WTC11 (cell line): ENCODE results near the gene C1R. TPM values are rescaled to one million over a fixed set of nuclear protein-coding genes. Genes with fewer than 3 reads are reported as not detected.

Experiments
- ATAC-seq: fragments of 200-7000 bp; cut with Tn5 transposase; 2 replicates; pipeline ENCODE4 v1.10.0; 2021; ENCODE audit warnings: mild to moderate bottlenecking, moderate library complexity
- CTCF ChIA-PET: fragments of 300-600 bp; sonication (Branson Sonifier 250); formaldehyde crosslinking; loops from one replicate; lab custom pipeline; 2021; ENCODE audit warnings: antibody characterized with exemption; lab: Charles Lee
- POLR2A ChIA-PET: fragments of 350-600 bp; sonication (Branson Sonifier 250); formaldehyde crosslinking; loops from one replicate; lab custom pipeline; 2021; ENCODE audit warnings: antibody characterized with exemption; lab: Charles Lee
- DNase-seq: peaks from one replicate; pipeline ENCODE4 v3.0.0; 2021; ENCODE audit warnings: low spot score
- H3K27ac Mint-ChIP-seq: 2 replicates; pipeline ENCODE4 v1.8.0; 2021; ENCODE audit warnings: mixed read lengths
- H3K27me3 Mint-ChIP-seq: 2 replicates; pipeline ENCODE4 v1.8.0; 2021; ENCODE audit warnings: low read depth, mild to moderate bottlenecking, moderate library complexity, mixed read lengths
- H3K36me3 Mint-ChIP-seq: 2 replicates; pipeline ENCODE4 v1.8.0; 2021; ENCODE audit warnings: mixed read lengths
- H3K4me1 Mint-ChIP-seq: 2 replicates; pipeline ENCODE4 v1.8.0; 2022; ENCODE audit warnings: mixed read lengths
- H3K4me3 Mint-ChIP-seq: 2 replicates; pipeline ENCODE4 v1.8.0; 2021; ENCODE audit warnings: mild to moderate bottlenecking, moderate library complexity, mixed read lengths
- H3K9me3 Mint-ChIP-seq: 2 replicates; pipeline ENCODE4 v1.8.0; 2021; ENCODE audit warnings: mixed read lengths
- ATF1 ChIP-seq: sonication (generic); formaldehyde crosslinking; IDR thresholded peaks from 2 replicates; pipeline ENCODE4 v1.8.1; 2023; ENCODE audit warnings: mild to moderate bottlenecking, moderate library complexity, missing genetic modification reagents
- ATF2 ChIP-seq: sonication (generic); formaldehyde crosslinking; IDR thresholded peaks from 2 replicates; pipeline ENCODE4 v1.8.1; 2022; ENCODE audit warnings: low read depth, missing genetic modification reagents, borderline replicate concordance
- CREB1 ChIP-seq: sonication (generic); formaldehyde crosslinking; IDR thresholded peaks from 2 replicates; pipeline ENCODE4 v1.8.0; 2023; ENCODE audit warnings: mild to moderate bottlenecking, missing genetic modification reagents
- E2F5 ChIP-seq: sonication (generic); formaldehyde crosslinking; IDR thresholded peaks from 2 replicates; pipeline ENCODE4 v1.8.1; 2022; ENCODE audit warnings: mild to moderate bottlenecking, moderate library complexity, missing genetic modification reagents
- EMX1 ChIP-seq: fragments of 250-450 bp; sonication (Bioruptor Pico); IDR thresholded peaks from 2 replicates; pipeline ENCODE4 v1.8.0; 2021; ENCODE audit warnings: mild to moderate bottlenecking
- ERG ChIP-seq: fragments of 250-450 bp; sonication (Bioruptor Pico); IDR thresholded peaks from 2 replicates; pipeline ENCODE4 v1.8.0; 2021; ENCODE audit warnings: mild to moderate bottlenecking
- ESRRA ChIP-seq: sonication (generic); formaldehyde crosslinking; IDR thresholded peaks from 2 replicates; pipeline ENCODE4 v1.8.1; 2022; ENCODE audit warnings: mild to moderate bottlenecking, missing genetic modification reagents, borderline replicate concordance
- FOXK1 ChIP-seq: sonication (generic); formaldehyde crosslinking; IDR thresholded peaks from 2 replicates; pipeline ENCODE4 v1.8.0; 2022; ENCODE audit warnings: mild to moderate bottlenecking, moderate library complexity, missing genetic modification reagents
- FOXP1 ChIP-seq: sonication (generic); formaldehyde crosslinking; IDR thresholded peaks from 2 replicates; pipeline ENCODE4 v1.8.0; 2022; ENCODE audit warnings: missing genetic modification reagents, mild to moderate bottlenecking, moderate library complexity, borderline replicate concordance
- GTF2I ChIP-seq: fragments of 250-450 bp; sonication (Bioruptor Pico); conservative IDR thresholded peaks from 2 replicates; pipeline ENCODE4 v1.4.0; 2021; ENCODE audit warnings: mild to moderate bottlenecking
- HMGA2 ChIP-seq: fragments of 250-450 bp; sonication (Bioruptor Pico); IDR thresholded peaks from 2 replicates; pipeline ENCODE4 v1.4.0; 2021; ENCODE audit warnings: mild to moderate bottlenecking, moderate library complexity
- NFE2L1 ChIP-seq: sonication (generic); formaldehyde crosslinking; IDR thresholded peaks from 2 replicates; pipeline ENCODE4 v1.8.1; 2023; ENCODE audit warnings: missing genetic modification reagents
- TCF7 ChIP-seq: sonication (generic); formaldehyde crosslinking; IDR thresholded peaks from 2 replicates; pipeline ENCODE4 v1.8.0; 2022; ENCODE audit warnings: mild to moderate bottlenecking, low read depth, missing genetic modification reagents, moderate library complexity
- TP53 ChIP-seq: sonication (generic); formaldehyde crosslinking; IDR thresholded peaks from 2 replicates; pipeline ENCODE4 v1.8.1; 2023; ENCODE audit warnings: mild to moderate bottlenecking, missing genetic modification reagents
- USF2 ChIP-seq: sonication (generic); formaldehyde crosslinking; IDR thresholded peaks from 2 replicates; pipeline ENCODE4 v1.8.1; 2023; ENCODE audit warnings: mild to moderate bottlenecking, missing genetic modification reagents, moderate library complexity
- ZNF232 ChIP-seq: sonication (generic); formaldehyde crosslinking; IDR thresholded peaks from 2 replicates; pipeline ENCODE4 v1.8.0; 2022; ENCODE audit warnings: mild to moderate bottlenecking, missing genetic modification reagents
- ZNF263 ChIP-seq: sonication (generic); formaldehyde crosslinking; IDR thresholded peaks from 2 replicates; pipeline ENCODE4 v1.8.1; 2022; ENCODE audit warnings: low read depth, mild to moderate bottlenecking, moderate library complexity, missing genetic modification reagents
- ZNF281 ChIP-seq: sonication (generic); formaldehyde crosslinking; IDR thresholded peaks from 2 replicates; pipeline ENCODE4 v1.8.0; 2023; ENCODE audit warnings: mild to moderate bottlenecking, missing genetic modification reagents
- ZNF425 ChIP-seq: fragments of 250-450 bp; sonication (Bioruptor Pico); conservative IDR thresholded peaks from 2 replicates; pipeline ENCODE4 v1.9.0; 2021; ENCODE audit warnings: mild to moderate bottlenecking
- ZNF532 ChIP-seq: fragments of 250-450 bp; sonication (Bioruptor Pico); IDR thresholded peaks from 2 replicates; pipeline ENCODE4 v1.9.0; 2021; ENCODE audit warnings: mild to moderate bottlenecking, borderline replicate concordance
- total RNA-seq: library from RNA; stranded (reverse); gene quantifications from 3 replicates; pipeline ENCODE4 v1.2.3, GENCODE V29; 2021

Gene C1R
- total RNA-seq, 1 experiment from 2014 or later, result 8.4 TPM

GRCh38 chr12:7093892-7094291, 1.6 kb upstream of the C1R start:
- Mint-ChIP-seq H3K27me3 (no peaks in the 10 kb centered on the region; the same call in none of the 2 replicates), H3K36me3 (peaks cover 7% of the 10 kb centered on the region), H3K9me3 (no peaks in the 10 kb centered on the region), H3K4me1 (peaks cover 34% of the 10 kb centered on the region), H3K27ac (no peak overlapping the region), H3K4me3 (no peak overlapping the region)
- DNase-seq, result no peak
- POLR2A ChIA-PET, result interaction anchor here (1.3 kb wide), 1 partner anchor 150 kb away, joined by 3 read pairs; the partner anchor contains the start of genes C12orf57 and RNU7-1
- no peak for ATAC-seq
- CTCF ChIA-PET, result interaction anchor here (0.9 to 7.7 kb wide), 5 partner anchors 9 to 149 kb away, joined by 3 to 63 read pairs (median 3); partner anchors contain the start of gene C1RL
- TF ChIP-seq TP53 (CRISPR knock-in tag) (no peak), ZNF232 (no peak), EMX1 (CRISPR knock-in tag) (no peak), CREB1 (CRISPR knock-in tag) (no peak), FOXP1 (CRISPR knock-in tag) (no peak), NFE2L1 (no peak), ERG (CRISPR knock-in tag) (no peak), USF2 (CRISPR knock-in tag) (no peak), ZNF263 (CRISPR knock-in tag) (no peak)

GRCh38 chr12:7093486-7093885, 1.2 kb upstream of the C1R start:
- no peak for TF ChIP-seq ATF2
- no peak for TF ChIP-seq ZNF232
- TF ChIP-seq TCF7, result no peak
- TF ChIP-seq ZNF532 (CRISPR knock-in tag), result no peak
- no peak for TF ChIP-seq HMGA2 (CRISPR knock-in tag)
- no peak for TF ChIP-seq E2F5 (CRISPR knock-in tag)
- TF ChIP-seq ATF1 (CRISPR knock-in tag), result no peak
- no peak for TF ChIP-seq GTF2I (CRISPR knock-in tag)
- no peak for TF ChIP-seq FOXK1 (CRISPR knock-in tag)
- no peak for TF ChIP-seq ZNF281
- TF ChIP-seq ZNF425 (CRISPR knock-in tag), result no peak
- TF ChIP-seq FOXP1 (CRISPR knock-in tag), result no peak
- TF ChIP-seq ESRRA (CRISPR knock-in tag), result no peak
- Mint-ChIP-seq H3K36me3 (peaks cover 4% of the 10 kb centered on the region), H3K4me3 (no peak overlapping the region), H3K27ac (no peak overlapping the region), H3K4me1 (peaks cover 34% of the 10 kb centered on the region), H3K9me3 (no peaks in the 10 kb centered on the region), H3K27me3 (no peaks in the 10 kb centered on the region; the same call in none of the 2 replicates)
- no peak for ATAC-seq
- DNase-seq, result no peak
- ChIA-PET CTCF (interaction anchor here (0.9 to 7.7 kb wide), 4 partner anchors 9 to 132 kb away, joined by 3 to 63 read pairs (median 3); partner anchors contain the start of gene C1RL), POLR2A (interaction anchor here (1.3 kb wide), 1 partner anchor 150 kb away, joined by 3 read pairs; the partner anchor contains the start of genes C12orf57 and RNU7-1)
